ENCODE data around the gene XXYLT1. TPM values are rescaled to one million over a fixed set of nuclear protein-coding genes. Genes with fewer than 3 reads are reported as not detected.
"Not testable (repeated sequence)": the region's sequence is repeated elsewhere in the genome, so short reads cannot be mapped to it uniquely, and the experiment has no call there.

XXYLT1 gene
- polyA plus RNA-seq, 2 of the 4 experiments (the other 2 are of a cell fraction), result 11.9 to 12.0 TPM

DNA sequence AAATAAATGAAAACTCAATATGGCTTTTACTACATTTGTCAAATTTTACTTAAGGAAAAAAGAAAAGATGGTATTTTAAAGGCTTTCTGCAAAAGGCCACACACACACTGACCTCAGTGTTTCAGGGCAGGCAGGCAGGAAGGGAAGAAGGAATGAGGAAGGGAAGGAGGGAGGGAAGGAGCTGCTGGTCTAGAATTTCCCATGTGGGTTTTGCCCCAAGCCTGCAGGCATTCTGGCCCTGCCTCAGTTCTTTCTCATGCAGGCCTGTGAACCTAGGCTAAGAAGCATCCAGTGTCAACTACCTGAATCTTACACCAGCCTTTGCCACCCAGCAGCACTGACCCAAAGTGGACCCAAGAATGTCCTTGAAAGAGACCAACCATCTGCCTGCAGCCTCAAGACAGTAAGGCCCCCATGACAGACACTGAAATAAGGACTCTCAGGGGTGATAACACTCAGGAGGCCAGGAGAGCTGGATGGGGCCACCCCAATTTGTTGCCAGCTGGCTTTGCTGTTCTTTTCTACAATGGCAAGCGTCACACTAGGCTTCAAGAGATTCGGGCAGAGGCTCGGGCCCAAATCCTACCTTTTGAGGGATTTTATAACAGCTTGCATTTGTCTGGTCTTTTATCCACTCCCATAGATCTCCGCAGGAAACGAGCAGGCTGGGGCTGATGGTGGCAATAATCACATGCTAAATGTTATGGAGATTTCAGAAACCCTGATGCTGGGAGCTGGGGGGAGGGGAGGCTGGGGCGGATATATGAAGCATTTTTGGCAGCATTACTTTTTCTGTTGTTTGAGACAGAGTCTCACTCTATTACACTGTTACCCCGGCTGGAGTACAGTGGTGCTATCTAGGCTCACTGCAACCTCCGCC, 51.4 kb downstream of the XXYLT1 start:
- no peak for TF ChIP-seq KDM5A (IDR thresholded peaks at IDR 0.05)
- TF ChIP-seq CHD2 (IDR thresholded peaks at IDR 0.05; ENCODE audit: low read length, partially characterized antibody), result no peak
- no peak for TF ChIP-seq EHF (CRISPR knock-in tag; IDR thresholded peaks at IDR 0.05)
- TF ChIP-seq, protein P1, sequence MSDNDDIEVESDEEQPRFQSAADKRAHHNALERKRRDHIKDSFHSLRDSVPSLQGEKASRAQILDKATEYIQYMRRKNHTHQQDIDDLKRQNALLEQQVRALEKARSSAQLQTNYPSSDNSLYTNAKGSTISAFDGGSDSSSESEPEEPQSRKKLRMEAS (IDR thresholded peaks at IDR 0.05), result no peak
- TF ChIP-seq RAD21 (conservative IDR thresholded peaks at IDR 0.05 in 1 of 2, IDR thresholded peaks at IDR 0.05 in 1 of 2), result no peak
- no peak for TF ChIP-seq MYC (IDR thresholded peaks at IDR 0.05; ENCODE audit: borderline replicate concordance, low read length)
- no peak for TF ChIP-seq RFX5 (IDR thresholded peaks at IDR 0.05)
- no peak for TF ChIP-seq POLR2A (IDR thresholded peaks at IDR 0.05; ENCODE audit: low read length)
- TF ChIP-seq HOXB13 (CRISPR knock-in tag; IDR thresholded peaks at IDR 0.05; ENCODE audit: low read depth), result no peak
- no peak for TF ChIP-seq FOSL2 (IDR thresholded peaks at IDR 0.05)
- TF ChIP-seq FOSL2 (CRISPR knock-in tag; IDR thresholded peaks at IDR 0.05), result no peak
- TF ChIP-seq TFCP2L1 (CRISPR knock-in tag; IDR thresholded peaks at IDR 0.05), result no peak
- no peak for TF ChIP-seq FOSB (CRISPR knock-in tag; IDR thresholded peaks at IDR 0.05)
- no peak for TF ChIP-seq NR3C1 (IDR thresholded peaks at IDR 0.05)
- TF ChIP-seq HES2 (IDR thresholded peaks at IDR 0.05), result no peak
- no peak for TF ChIP-seq BHLHE40 (IDR thresholded peaks at IDR 0.05; ENCODE audit: low read depth, low read length)
- TF ChIP-seq, protein P2, sequence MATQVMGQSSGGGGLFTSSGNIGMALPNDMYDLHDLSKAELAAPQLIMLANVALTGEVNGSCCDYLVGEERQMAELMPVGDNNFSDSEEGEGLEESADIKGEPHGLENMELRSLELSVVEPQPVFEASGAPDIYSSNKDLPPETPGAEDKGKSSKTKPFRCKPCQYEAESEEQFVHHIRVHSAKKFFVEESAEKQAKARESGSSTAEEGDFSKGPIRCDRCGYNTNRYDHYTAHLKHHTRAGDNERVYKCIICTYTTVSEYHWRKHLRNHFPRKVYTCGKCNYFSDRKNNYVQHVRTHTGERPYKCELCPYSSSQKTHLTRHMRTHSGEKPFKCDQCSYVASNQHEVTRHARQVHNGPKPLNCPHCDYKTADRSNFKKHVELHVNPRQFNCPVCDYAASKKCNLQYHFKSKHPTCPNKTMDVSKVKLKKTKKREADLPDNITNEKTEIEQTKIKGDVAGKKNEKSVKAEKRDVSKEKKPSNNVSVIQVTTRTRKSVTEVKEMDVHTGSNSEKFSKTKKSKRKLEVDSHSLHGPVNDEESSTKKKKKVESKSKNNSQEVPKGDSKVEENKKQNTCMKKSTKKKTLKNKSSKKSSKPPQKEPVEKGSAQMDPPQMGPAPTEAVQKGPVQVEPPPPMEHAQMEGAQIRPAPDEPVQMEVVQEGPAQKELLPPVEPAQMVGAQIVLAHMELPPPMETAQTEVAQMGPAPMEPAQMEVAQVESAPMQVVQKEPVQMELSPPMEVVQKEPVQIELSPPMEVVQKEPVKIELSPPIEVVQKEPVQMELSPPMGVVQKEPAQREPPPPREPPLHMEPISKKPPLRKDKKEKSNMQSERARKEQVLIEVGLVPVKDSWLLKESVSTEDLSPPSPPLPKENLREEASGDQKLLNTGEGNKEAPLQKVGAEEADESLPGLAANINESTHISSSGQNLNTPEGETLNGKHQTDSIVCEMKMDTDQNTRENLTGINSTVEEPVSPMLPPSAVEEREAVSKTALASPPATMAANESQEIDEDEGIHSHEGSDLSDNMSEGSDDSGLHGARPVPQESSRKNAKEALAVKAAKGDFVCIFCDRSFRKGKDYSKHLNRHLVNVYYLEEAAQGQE (IDR thresholded peaks at IDR 0.05), result no peak
- no peak for TF ChIP-seq RNF2 (IDR thresholded peaks at IDR 0.05; ENCODE audit: borderline replicate concordance, low read depth)
- no peak for TF ChIP-seq PBX3 (IDR thresholded peaks at IDR 0.05)
- no peak for TF ChIP-seq ZFP36 (IDR thresholded peaks at IDR 0.05; ENCODE audit: borderline replicate concordance, partially characterized antibody)
- H3K4me1 ChIP-seq, result no peaks in the 10 kb centered on the region
- 95% methylated on average over 8 of the region's 8 CpGs for WGBS (ENCODE audit: missing lambda C conversion rate)
- no peak for DNase-seq (ENCODE audit: low read depth in 1 of 2, low spot score in 1 of 2)
- ChIA-PET POLR2A (no interaction called here), CTCF (interaction anchor here (1.0 kb wide), 1 partner anchor 9 kb away, joined by 3 read pairs; no protein-coding TSS in a partner anchor)
- ATAC-seq, result no peak
- no peak for FAIRE-seq
- H3K9me3 ChIP-seq, result no peaks in the 10 kb centered on the region
- H3K4me3 ChIP-seq, result no peak overlapping the region
- H3K27ac ChIP-seq, result no peak overlapping the region
- no peak overlapping the region for H3K4me2 ChIP-seq

GRCh38 chr3:195218331-195218730, 52.6 kb downstream of the XXYLT1 start:
- POLR2A ChIA-PET; DNase-seq (ENCODE audit: low read depth in 1 of 2, low spot score in 1 of 2); H3K4me3 ChIP-seq; FAIRE-seq; CTCF ChIA-PET; H3K4me2 ChIP-seq; H3K27ac ChIP-seq; H3K4me1 ChIP-seq; ATAC-seq; H3K9me3 ChIP-seq: not testable (repeated sequence)
- 72% methylated on average over 5 of the region's 5 CpGs for WGBS (ENCODE audit: missing lambda C conversion rate)

- H3K4me3 ChIP-seq; POLR2A ChIA-PET; H3K4me1 ChIP-seq; H3K27ac ChIP-seq; ATAC-seq; H3K9me3 ChIP-seq; H3K4me2 ChIP-seq; FAIRE-seq; CTCF ChIA-PET; DNase-seq (ENCODE audit: low read depth in 1 of 2, low spot score in 1 of 2): not testable (repeated sequence)
- WGBS (ENCODE audit: missing lambda C conversion rate), result 74% methylated on average over 2 of the region's 2 CpGs
Observed at GRCh38 chr3:195215576-195215975, 55.4 kb downstream of the XXYLT1 start.

Data from A549 (cell line).